T-cell (primary cell): ENCODE results near the gene RBM38. TPM values are rescaled to one million over a fixed set of nuclear protein-coding genes. Genes with fewer than 3 reads are reported as not detected.
"Not testable (repeated sequence)": the region's sequence is repeated elsewhere in the genome, so short reads cannot be mapped to it uniquely, and the experiment has no call there.

ENCODE experiments used
- ATAC-seq, 4 experiments: fragments of 200-7000 bp in 3 of 4; fragments of 150-1000 bp in 1 of 4; cut with Tn5 transposase; replicated peaks in 1 of 4; 1 replicate in 3 of 4; 2 replicates in 1 of 4; pipeline ENCODE4 v1.10.0; 2021; ENCODE audit warnings: moderate library complexity in 3 of 4, mild to moderate bottlenecking in 2 of 4, moderate number of reproducible peaks in 1 of 4
- CTCF ChIA-PET, 2 donors: fragments of 300-600 bp; sonication (Branson Sonifier 250); formaldehyde crosslinking; loops; one replicate each; lab custom pipeline; 2022; ENCODE audit warnings: antibody characterized with exemption in 2 of 2; lab: Charles Lee
- POLR2A ChIA-PET, 2 donors: fragments of 300-600 bp; sonication (Branson Sonifier 250); formaldehyde crosslinking; loops; one replicate each; lab custom pipeline; 2022; ENCODE audit warnings: antibody characterized with exemption in 2 of 2; lab: Charles Lee
- DNase-seq, 35 experiments: peaks; one replicate each; pipeline versions ENCODE4 v3.0.0 to v3.0.0-alpha.2; 2013 to 2023
- H3K27ac ChIP-seq: one replicate; pipeline ENCODE4 v1.5.1; 2013; ENCODE audit warnings: low read length
- H3K27me3 ChIP-seq, 2 experiments: replicated peaks in 1 of 2; 1 replicate in 1 of 2; 2 replicates in 1 of 2; pipeline versions ENCODE4 v1.6.1 to v1.7.0; 2013; ENCODE audit warnings: low read length in 1 of 2, mixed read lengths in 1 of 2; ENCODE audit not compliant: control insufficient read depth in 2 of 2, insufficient read depth in 2 of 2; ENCODE audit errors: extremely low read depth in 1 of 2
- H3K36me3 ChIP-seq, 2 donors: 1 replicate in 1 of 2; 2 replicates in 1 of 2; pipeline versions ENCODE4 v1.6.1 to v1.7.0; 2013; ENCODE audit warnings: low read length in 1 of 2; ENCODE audit not compliant: control insufficient read depth in 2 of 2, insufficient read depth in 1 of 2; ENCODE audit errors: extremely low read depth in 1 of 2
- H3K4me1 ChIP-seq, 2 experiments: 1 replicate in 1 of 2; 2 replicates in 1 of 2; pipeline versions ENCODE4 v1.6.1 to v1.7.0; 2013; ENCODE audit warnings: low read length in 2 of 2, mixed read lengths in 1 of 2; ENCODE audit not compliant: insufficient read depth in 2 of 2, control insufficient read depth in 1 of 2; ENCODE audit errors: extremely low read depth in 1 of 2
- H3K4me3 ChIP-seq, 2 donors: 1 replicate in 1 of 2; 2 replicates in 1 of 2; pipeline versions ENCODE4 v1.5.1 to v1.7.0; 2013; ENCODE audit warnings: mild to moderate bottlenecking in 2 of 2, low read length in 1 of 2, moderate library complexity in 1 of 2; ENCODE audit not compliant: control insufficient read depth in 1 of 2; ENCODE audit errors: extremely low read depth in 1 of 2
- H3K9me3 ChIP-seq: 2 replicates; pipeline ENCODE4 v1.7.0; 2013
- H3K27ac Mint-ChIP-seq, 2 donors: one replicate each; pipeline ENCODE4 v1.8.0; 2020 to 2021; ENCODE audit warnings: mild to moderate bottlenecking in 2 of 2, mixed read lengths in 2 of 2
- H3K27me3 Mint-ChIP-seq, 2 donors: one replicate each; pipeline ENCODE4 v1.8.0; 2021 to 2022; ENCODE audit warnings: mixed read lengths in 2 of 2
- H3K36me3 Mint-ChIP-seq: one replicate; pipeline ENCODE4 v1.8.0; 2021; ENCODE audit warnings: mixed read lengths
- H3K4me1 Mint-ChIP-seq, 3 donors: one replicate each; pipeline ENCODE4 v1.8.0; 2020 to 2022; ENCODE audit warnings: mixed read lengths in 3 of 3, mild to moderate bottlenecking in 1 of 3
- H3K4me3 Mint-ChIP-seq, 3 donors: one replicate each; pipeline ENCODE4 v1.8.0; 2020 to 2022; ENCODE audit warnings: mild to moderate bottlenecking in 3 of 3, mixed read lengths in 3 of 3, moderate library complexity in 3 of 3
- H3K9me3 Mint-ChIP-seq, 3 donors: one replicate each; pipeline ENCODE4 v1.8.0; 2020 to 2022; ENCODE audit warnings: mixed read lengths in 3 of 3
- WGBS: methylation state at CpG from one replicate; pipeline ENCODE4 v1.1.5; 2013; ENCODE audit warnings: missing lambda C conversion rate; ENCODE audit not compliant: insufficient coverage; 5-methylcytosine and 5-hydroxymethylcytosine counted together
- total RNA-seq, 35 experiments: library from RNA in 6 of 35; stranded (reverse) in 6 of 35; fragments of 120-200 nt in 1 of 35; gene quantifications; one replicate each; pipeline versions ENCODE4 v1.2.1 to v1.2.4 and lab custom pipeline; 2013 to 2026

RBM38 gene
- total RNA-seq, 5 donors from 2014 or later (not counting 1 experiment from before 2014, with no cell fraction given), result 111 to 271 (median 124) TPM

GRCh38 chr20:57348922-57349574 lies 42.1 kb upstream of the RBM38 start:
- 85% methylated on average over 14 of the region's 21 CpGs for WGBS
- H3K27ac ChIP-seq, ATAC-seq, H3K27me3 ChIP-seq, POLR2A ChIA-PET, H3K36me3 ChIP-seq, H3K9me3 ChIP-seq, H3K9me3 Mint-ChIP-seq, H3K36me3 Mint-ChIP-seq, H3K4me3 ChIP-seq: not testable (repeated sequence)
- peaks cover 3 to 14% of the 10 kb centered on the region in 2 donors for H3K27me3 Mint-ChIP-seq
- DNase-seq, result peak in 1 of 35 experiments; percentile 16
- peak overlapping the region in 2 of 3 donors; percentile 1 to 87 for H3K4me3 Mint-ChIP-seq
- CTCF ChIA-PET, result interaction anchor here (0.6 to 1.3 kb wide), 3 partner anchors 9 to 50 kb away, joined by 3 to 4 read pairs (median 4); no protein-coding TSS in a partner anchor
- H3K4me1 ChIP-seq, result peaks cover 10 to 22% of the 10 kb centered on the region in 2 experiments
- peaks cover 20 to 26% (median 25%) of the 10 kb centered on the region in 3 donors for H3K4me1 Mint-ChIP-seq
- H3K27ac Mint-ChIP-seq, result peak overlapping the region; percentile 35 to 36

DNA sequence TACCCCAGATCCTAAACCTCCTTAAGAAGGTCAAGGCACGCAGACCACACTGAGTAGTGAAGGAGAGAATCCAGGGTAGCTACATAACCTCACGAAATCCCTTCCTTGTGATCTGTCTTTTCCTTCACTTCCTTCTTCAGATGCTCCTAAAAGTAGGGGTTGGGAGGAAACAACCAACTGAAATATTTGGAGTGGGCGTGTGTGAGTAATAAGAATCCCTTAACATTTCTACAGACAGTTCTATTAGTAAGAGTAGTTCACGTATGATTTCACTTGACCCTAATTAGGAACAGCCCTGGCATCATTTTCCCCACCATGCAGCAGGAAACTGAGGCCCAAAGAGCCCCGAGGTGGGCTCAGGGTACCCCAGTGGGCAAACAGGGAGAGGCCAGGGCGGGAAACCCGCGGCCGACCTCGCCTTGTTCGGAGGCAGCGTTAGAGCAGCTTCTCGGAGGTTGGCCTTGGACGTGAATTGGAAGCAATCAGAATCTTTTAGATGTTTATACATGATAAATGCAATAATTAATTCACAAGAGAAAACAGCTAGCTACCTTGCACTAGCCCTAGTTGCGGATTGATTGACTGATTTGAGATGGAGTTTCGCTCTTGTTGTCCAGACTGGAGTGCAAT lies 41.0 kb upstream of the RBM38 start:
- Mint-ChIP-seq H3K9me3 (no peaks in the 10 kb centered on the region), H3K27ac (peak overlapping the region in 1 of 2 donors; percentile 68), H3K36me3 (peaks cover 16% of the 10 kb centered on the region), H3K4me1 (peaks cover 20 to 29% (median 29%) of the 10 kb centered on the region in 3 donors), H3K4me3 (peak overlapping the region; percentile 61 to 87 (median 62)), H3K27me3 (peaks cover 3 to 11% of the 10 kb centered on the region in 2 donors)
- H3K27me3 ChIP-seq, result no peaks in the 10 kb centered on the region
- CTCF ChIA-PET, result interaction anchor here (0.6 to 1.3 kb wide), 2 partner anchors 49 to 270 kb away, joined by 4 read pairs; no protein-coding TSS in a partner anchor
- no peaks in the 10 kb centered on the region for H3K9me3 ChIP-seq
- peaks cover 0 to 6% of the 10 kb centered on the region in 2 donors for H3K36me3 ChIP-seq
- POLR2A ChIA-PET, result interaction anchor here in 1 of 2 donors (0.6 kb wide), 1 partner anchor 25 kb away, joined by 3 read pairs; no protein-coding TSS in a partner anchor
- peaks cover 10 to 22% of the 10 kb centered on the region in 2 experiments for H3K4me1 ChIP-seq
- peak in 1 of 35 experiments; percentile 22 for DNase-seq
- ATAC-seq, result no peak
- WGBS, result 67% methylated on average over 1 of the region's 16 CpGs
- no peak overlapping the region for H3K27ac ChIP-seq
- no peak overlapping the region for H3K4me3 ChIP-seq

DNA sequence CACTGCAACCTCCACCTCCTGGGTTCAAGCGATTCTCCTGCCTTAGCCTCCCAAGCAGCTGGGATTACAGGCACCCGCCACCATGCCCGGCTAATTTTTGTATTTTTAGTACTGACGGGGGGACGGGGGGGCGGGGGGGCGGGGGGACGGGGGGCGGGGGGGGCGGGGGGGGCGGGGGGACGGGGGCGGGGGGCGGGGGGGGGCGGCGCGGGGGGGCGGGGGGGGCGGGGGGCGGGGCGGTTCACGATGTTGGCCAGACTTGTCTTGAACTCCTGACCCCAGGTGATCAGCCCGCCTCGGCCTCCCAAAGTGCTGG lies 40.5 kb upstream of the RBM38 start:
- H3K9me3 Mint-ChIP-seq, CTCF ChIA-PET, ATAC-seq, DNase-seq, H3K27me3 ChIP-seq, H3K36me3 ChIP-seq, H3K9me3 ChIP-seq, POLR2A ChIA-PET: not testable (repeated sequence)
- peak overlapping the region; percentile 85 to 89 (median 87) for H3K4me3 Mint-ChIP-seq
- peak overlapping the region; percentile 86 to 87 for H3K27ac Mint-ChIP-seq
- peaks cover 3 to 11% of the 10 kb centered on the region in 2 donors for H3K27me3 Mint-ChIP-seq
- peaks cover 19% of the 10 kb centered on the region for H3K36me3 Mint-ChIP-seq
- Histone ChIP-seq H3K4me1 (peaks cover 10 to 22% of the 10 kb centered on the region in 2 experiments), H3K4me3 (peak overlapping the region; percentile 75 to 94), H3K27ac (peak overlapping the region; percentile 72)
- peaks cover 24 to 29% (median 29%) of the 10 kb centered on the region in 3 donors for H3K4me1 Mint-ChIP-seq
- 0% methylated on average over 4 of the region's 24 CpGs for WGBS

DNA sequence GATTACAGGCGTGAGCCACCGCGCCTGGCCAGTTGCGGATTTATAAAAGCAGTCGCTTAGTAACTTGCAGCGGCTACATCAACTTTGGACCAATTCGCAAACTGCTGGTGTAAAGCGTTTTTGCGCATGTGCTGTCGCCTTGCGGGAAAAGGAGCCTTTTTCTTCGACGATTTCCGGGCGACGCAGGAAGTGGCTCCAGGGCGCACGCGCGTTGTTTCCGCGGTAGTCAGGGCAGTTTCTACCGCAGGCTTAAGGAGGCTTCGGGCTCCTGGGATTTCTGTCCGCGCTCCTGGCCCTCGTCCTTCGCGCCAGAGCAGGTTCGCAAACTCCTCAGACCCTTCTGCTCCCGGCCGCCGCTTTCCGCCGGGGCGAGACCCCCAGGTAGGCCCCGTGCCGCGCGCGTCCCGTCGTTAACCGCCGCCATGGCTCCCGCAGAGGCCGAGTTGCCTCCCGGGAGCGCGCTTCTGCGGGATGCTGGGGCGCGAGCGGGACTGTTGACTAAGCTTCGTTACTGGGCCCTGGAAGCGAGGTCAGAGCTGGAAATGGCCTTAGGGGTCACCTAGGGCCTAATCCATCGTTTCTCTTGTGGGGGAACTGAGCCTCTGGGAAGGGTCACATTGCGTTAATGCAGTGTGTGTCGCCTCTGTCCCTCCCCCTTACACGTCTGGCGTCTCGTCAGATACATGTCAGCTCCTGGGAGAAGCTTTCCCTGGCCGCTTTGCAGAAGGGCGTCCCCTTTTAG lies 40.0 kb upstream of the RBM38 start, which contains the start of gene RAE1:
Gene RAE1 (plus strand): TSS at position 214 of the 742 bp plus-strand sequence. CDS start 2,784 bp downstream, outside the sequence.
- Histone ChIP-seq H3K27me3 (no peaks in the 10 kb centered on the region), H3K4me3 (peak within 1 kb of the TSS; percentile 75 to 94), H3K4me1 (peaks cover 10 to 22% of the 10 kb centered on the region in 2 experiments), H3K27ac (peak within 1 kb of the TSS; percentile 72), H3K9me3 (no peaks in the 10 kb centered on the region), H3K36me3 (peaks cover under 1 to 6% of the 10 kb centered on the region in 2 donors)
- H3K9me3 Mint-ChIP-seq, result no peaks in the 10 kb centered on the region
- peak; percentile 83 to 91 (median 88) for ATAC-seq
- peaks cover 23% of the 10 kb centered on the region for H3K36me3 Mint-ChIP-seq
- peak within 1 kb of the TSS; percentile 85 to 89 (median 87) for H3K4me3 Mint-ChIP-seq
- H3K4me1 Mint-ChIP-seq, result peaks cover 27 to 33% (median 29%) of the 10 kb centered on the region in 3 donors
- peaks cover 3 to 11% of the 10 kb centered on the region in 2 donors for H3K27me3 Mint-ChIP-seq
- CTCF ChIA-PET, result interaction anchor here in 1 of 2 donors (0.5 kb wide), 1 partner anchor 1072 kb away, joined by 7 read pairs; no protein-coding TSS in a partner anchor
- POLR2A ChIA-PET, result no interaction called here
- 0% methylated on average over 58 of the region's 64 CpGs for WGBS
- peak; percentile 79 to 96 (median 88) for DNase-seq
- peak within 1 kb of the TSS; percentile 86 to 87 for H3K27ac Mint-ChIP-seq

DNA sequence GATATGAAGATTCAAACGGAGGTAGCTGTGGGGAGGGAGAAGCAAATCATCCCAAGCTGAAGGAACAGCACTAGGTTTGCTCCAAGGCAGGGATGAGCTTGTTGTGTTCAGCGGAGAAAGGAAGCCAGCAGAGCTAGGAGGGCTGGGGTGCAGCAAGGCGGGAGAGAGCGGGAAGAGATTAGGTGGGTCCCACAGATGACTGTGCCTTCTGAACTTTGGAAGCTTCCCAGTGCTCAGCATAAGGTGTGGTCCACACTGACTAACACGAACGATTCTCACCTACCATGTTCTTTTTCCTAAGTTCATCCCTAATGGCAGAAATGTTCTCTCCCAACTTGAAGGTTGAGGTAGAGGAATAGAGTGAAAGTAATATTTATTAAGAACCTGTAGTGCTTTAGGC lies 38.9 kb upstream of the RBM38 start:
- H3K36me3 Mint-ChIP-seq, result peaks cover 27% of the 10 kb centered on the region
- ChIA-PET CTCF (interaction anchor here in 1 of 2 donors (0.6 kb wide), 1 partner anchor 802 kb away, joined by 7 read pairs; no protein-coding TSS in a partner anchor), POLR2A (no interaction called here)
- H3K27ac ChIP-seq, result no peak overlapping the region
- peak overlapping the region; percentile 85 to 89 (median 87) for H3K4me3 Mint-ChIP-seq
- no peaks in the 10 kb centered on the region for H3K9me3 ChIP-seq
- no peaks in the 10 kb centered on the region for H3K27me3 ChIP-seq
- DNase-seq (no peak), ATAC-seq (no peak)
- peaks cover 3 to 11% of the 10 kb centered on the region in 2 donors for H3K27me3 Mint-ChIP-seq
- no peak overlapping the region for H3K4me3 ChIP-seq
- peaks cover 3 to 6% of the 10 kb centered on the region in 2 donors for H3K36me3 ChIP-seq
- WGBS, result 50% methylated on average over 1 of the region's 6 CpGs
- peak overlapping the region in 1 of 2 donors; percentile 27 for H3K27ac Mint-ChIP-seq
- peaks cover 10 to 22% of the 10 kb centered on the region in 2 experiments for H3K4me1 ChIP-seq
- H3K4me1 Mint-ChIP-seq, result peaks cover 27 to 33% (median 29%) of the 10 kb centered on the region in 3 donors
- no peaks in the 10 kb centered on the region for H3K9me3 Mint-ChIP-seq
